Common myeloid progenitor, CD34-positive (primary cell): ENCODE measurements around the gene TMED6.

Source experiments
- CTCF ChIA-PET: fragments of 350-600 bp; sonication (Branson Sonifier 250); formaldehyde crosslinking; loops from one replicate; lab custom pipeline; 2021; ENCODE audit warnings: antibody characterized with exemption; lab: Charles Lee
- POLR2A ChIA-PET: fragments of 350-600 bp; sonication (Branson Sonifier 250); formaldehyde crosslinking; loops from one replicate; lab custom pipeline; 2021; ENCODE audit warnings: antibody characterized with exemption; lab: Charles Lee
- DNase-seq, 3 donors: peaks; one replicate each; pipeline versions ENCODE4 v3.0.0 to v3.0.0-alpha.2; 2013
- H3K27ac ChIP-seq, 2 experiments: 1 replicate in 1 of 2; 2 replicates in 1 of 2; pipeline ENCODE4 v1.7.0; 2013; ENCODE audit warnings: inconsistent platforms in 2 of 2, low read length in 2 of 2, mild to moderate bottlenecking in 2 of 2, low read depth in 1 of 2, moderate library complexity in 1 of 2; ENCODE audit not compliant: severe bottlenecking in 2 of 2, insufficient read depth in 1 of 2, poor library complexity in 1 of 2
- H3K27me3 ChIP-seq, 5 experiments: replicated peaks in 2 of 5; 1 replicate in 3 of 5; 2 replicates in 2 of 5; pipeline versions ENCODE4 v1.6.1 to v1.7.0; 2013; ENCODE audit warnings: low read length in 4 of 5, mild to moderate bottlenecking in 2 of 5, moderate library complexity in 2 of 5, inconsistent platforms in 1 of 5; ENCODE audit not compliant: insufficient read depth in 5 of 5, control insufficient read depth in 4 of 5
- H3K36me3 ChIP-seq, 4 experiments: 1 replicate in 2 of 4; 2 replicates in 2 of 4; pipeline versions ENCODE4 v1.6.1 to v1.7.0; 2013; ENCODE audit warnings: low read length in 3 of 4, control low read depth in 1 of 4, mild to moderate bottlenecking in 1 of 4; ENCODE audit not compliant: control insufficient read depth in 4 of 4, insufficient read depth in 4 of 4
- H3K4me1 ChIP-seq, 4 experiments: 1 replicate in 3 of 4; 2 replicates in 1 of 4; pipeline versions ENCODE4 v1.6.1 to v1.7.1; 2013; ENCODE audit warnings: low read length in 3 of 4, mild to moderate bottlenecking in 3 of 4, control low read depth in 1 of 4, inconsistent platforms in 1 of 4, moderate library complexity in 1 of 4; ENCODE audit not compliant: control insufficient read depth in 4 of 4, insufficient read depth in 4 of 4; ENCODE audit errors: control extremely low read depth in 1 of 4
- H3K4me3 ChIP-seq, 7 experiments: 1 replicate in 4 of 7; 2 replicates in 3 of 7; pipeline versions ENCODE4 v1.5.1 to v1.7.0; 2013; ENCODE audit warnings: mild to moderate bottlenecking in 7 of 7, low read length in 6 of 7, moderate library complexity in 6 of 7, inconsistent platforms in 2 of 7, low read depth in 2 of 7, control low read depth in 1 of 7; ENCODE audit not compliant: insufficient read depth in 4 of 7, control insufficient read depth in 1 of 7; ENCODE audit errors: extremely low read depth in 1 of 7
- H3K9me3 ChIP-seq, 5 experiments: 1 replicate in 4 of 5; 2 replicates in 1 of 5; pipeline versions ENCODE4 v1.6.1 to v1.7.1; 2013; ENCODE audit warnings: low read length in 4 of 5, mild to moderate bottlenecking in 2 of 5, inconsistent platforms in 1 of 5, low read depth in 1 of 5, moderate library complexity in 1 of 5; ENCODE audit not compliant: control insufficient read depth in 4 of 5, insufficient read depth in 2 of 5; ENCODE audit errors: control extremely low read depth in 1 of 5
- WGBS: methylation state at CpG from one replicate; pipeline ENCODE4 v1.1.5; 2013; ENCODE audit not compliant: insufficient coverage; 5-methylcytosine and 5-hydroxymethylcytosine counted together

TMED6 gene

DNA sequence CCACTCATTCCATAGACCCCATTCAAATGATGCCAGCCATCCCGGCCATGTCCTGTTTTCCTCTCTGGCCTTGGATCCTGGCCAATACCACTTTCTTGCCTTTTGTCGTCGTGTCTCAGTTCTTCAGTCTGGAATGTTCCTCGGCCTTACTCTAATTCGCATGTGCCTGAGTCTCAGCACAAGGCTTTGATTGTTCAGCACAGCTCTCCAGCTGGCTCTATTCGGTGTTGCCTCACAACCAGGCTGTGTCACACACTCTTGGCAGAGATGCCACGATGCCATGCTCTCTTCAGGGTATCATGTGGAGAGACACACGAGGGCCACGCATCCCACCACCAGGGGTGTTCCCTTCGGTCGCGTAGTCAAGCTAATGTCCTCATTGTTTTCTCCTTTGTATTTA is 42.3 kb downstream of the TMED6 start:
- Histone ChIP-seq H3K27ac (no peak overlapping the region), H3K9me3 (no peaks in the 10 kb centered on the region), H3K4me1 (peaks cover 3 to 12% (median 8%) of the 10 kb centered on the region in 4 experiments), H3K4me3 (peak overlapping the region in 1 of 7 experiments; percentile 3), H3K36me3 (peaks cover 0 to 10% (median 4%) of the 10 kb centered on the region in 4 experiments), H3K27me3 (no peaks in the 10 kb centered on the region)
- WGBS, result 96% methylated on average over 7 of the region's 12 CpGs
- POLR2A ChIA-PET, result no interaction called here
- CTCF ChIA-PET, result no interaction called here
- no peak for DNase-seq

DNA sequence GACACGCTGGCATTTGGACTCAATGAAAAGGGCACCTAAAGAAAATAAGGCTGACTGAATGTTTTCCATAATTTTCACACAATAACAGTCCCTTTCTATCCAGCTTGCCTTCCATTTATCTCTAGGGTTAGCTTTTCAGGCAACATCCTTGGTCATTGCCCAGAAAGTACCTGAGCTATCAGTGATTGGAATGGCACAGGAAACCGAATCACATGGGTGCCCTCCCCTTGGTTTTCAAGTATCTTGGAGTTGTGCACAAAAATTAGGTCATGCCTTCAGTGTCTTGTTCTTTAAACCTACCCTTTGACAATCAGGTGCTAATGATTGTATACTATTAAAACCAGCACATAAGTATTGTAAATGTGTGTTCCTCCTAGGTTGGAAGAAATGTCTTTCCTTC is 43.7 kb downstream of the TMED6 start:
- ChIA-PET POLR2A (no interaction called here), CTCF (interaction anchor here (0.6 kb wide), 1 partner anchor 800 kb away, joined by 3 read pairs; no protein-coding TSS in a partner anchor)

DNA sequence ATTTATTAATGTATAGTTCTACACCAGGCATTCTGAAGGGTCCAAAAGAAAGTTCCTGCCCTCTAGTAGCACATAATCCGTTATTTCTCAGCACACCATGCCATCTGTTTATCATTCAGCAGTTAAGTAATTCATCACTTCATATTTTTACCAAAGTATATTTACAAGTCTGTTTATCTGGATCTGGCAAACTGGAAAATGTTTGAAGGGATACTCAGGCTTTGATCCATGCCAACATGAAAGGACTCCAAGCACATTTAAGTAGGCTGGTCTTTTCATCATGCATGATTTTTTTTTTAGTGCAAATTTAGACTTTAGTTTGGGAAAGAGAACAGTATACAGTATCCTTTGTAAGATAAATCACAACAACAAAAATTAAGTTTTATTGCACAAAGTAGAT is 44.5 kb downstream of the TMED6 start:
- Histone ChIP-seq H3K4me1 (peaks cover under 1 to 12% (median 7%) of the 10 kb centered on the region in 4 experiments), H3K27ac (no peak overlapping the region), H3K27me3 (no peaks in the 10 kb centered on the region), H3K9me3 (no peaks in the 10 kb centered on the region), H3K4me3 (no peak overlapping the region), H3K36me3 (no peaks in the 10 kb centered on the region)
- POLR2A ChIA-PET, result no interaction called here
- CTCF ChIA-PET, result no interaction called here
- no peak for DNase-seq
- WGBS, result 100% methylated on average over 1 of the region's 1 CpG

More for the DNA sequence above, 43.7 kb downstream of the TMED6 start:
- H3K4me3 ChIP-seq, result no peak overlapping the region
- H3K27ac ChIP-seq, result no peak overlapping the region
- H3K4me1 ChIP-seq, result peaks cover 3 to 15% (median 10%) of the 10 kb centered on the region in 4 experiments
- no peaks in the 10 kb centered on the region for H3K9me3 ChIP-seq
- 100% methylated on average over 1 of the region's 2 CpGs for WGBS
- H3K27me3 ChIP-seq, result no peaks in the 10 kb centered on the region
- H3K36me3 ChIP-seq, result no peaks in the 10 kb centered on the region
- no peak for DNase-seq

DNA sequence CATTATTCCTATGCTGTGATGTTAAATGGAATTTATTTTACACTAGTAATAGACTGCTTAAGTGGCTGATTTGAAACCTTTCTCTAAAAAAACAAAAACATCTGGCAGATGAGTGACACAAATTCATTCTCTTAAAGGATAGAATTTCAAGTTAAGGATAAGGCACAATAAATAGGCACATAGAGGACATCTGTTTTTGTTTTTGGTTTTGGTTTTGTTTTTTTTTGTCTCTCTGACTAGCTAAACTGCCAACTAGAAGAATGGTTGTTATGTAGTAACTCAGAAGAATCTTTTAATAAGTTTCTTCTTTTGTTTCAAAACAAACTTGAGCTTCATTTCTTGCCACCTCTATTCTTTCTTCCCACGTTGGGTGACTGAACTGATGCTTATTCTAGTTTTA is 45.6 kb downstream of the TMED6 start:
- H3K27me3 ChIP-seq, result no peaks in the 10 kb centered on the region
- no CpG with 5 or more reads among the region's 1 CpG for WGBS
- H3K4me3 ChIP-seq, result no peak overlapping the region
- no peak overlapping the region for H3K27ac ChIP-seq
- peaks cover 0 to 8% (median 4%) of the 10 kb centered on the region in 4 experiments for H3K4me1 ChIP-seq
- DNase-seq, result no peak
- no peaks in the 10 kb centered on the region for H3K36me3 ChIP-seq
- POLR2A ChIA-PET, result no interaction called here
- CTCF ChIA-PET, result no interaction called here
- no peaks in the 10 kb centered on the region for H3K9me3 ChIP-seq

DNA sequence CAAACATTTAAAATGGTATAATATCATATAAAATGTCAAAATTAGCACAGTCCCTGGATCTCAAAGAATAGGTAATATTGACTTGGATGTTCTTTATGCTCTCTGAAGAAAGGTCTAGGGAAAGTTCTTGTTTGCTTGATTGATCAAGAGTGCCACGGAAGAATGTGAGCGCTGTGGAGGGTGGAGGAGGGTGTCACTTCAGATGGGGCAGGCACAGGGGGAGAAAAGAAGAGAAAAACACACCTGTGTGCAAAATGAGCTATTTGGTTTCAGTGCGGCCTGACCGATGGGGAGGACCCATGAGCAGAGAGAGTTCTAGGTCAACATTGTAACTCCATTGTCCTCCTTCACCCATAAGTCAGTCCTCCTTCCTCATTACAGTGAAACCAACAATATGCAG is 49.3 kb downstream of the TMED6 start:
- POLR2A ChIA-PET, result interaction anchor here (0.5 kb wide), 1 partner anchor 27 kb away, joined by 3 read pairs; no protein-coding TSS in a partner anchor

DNA sequence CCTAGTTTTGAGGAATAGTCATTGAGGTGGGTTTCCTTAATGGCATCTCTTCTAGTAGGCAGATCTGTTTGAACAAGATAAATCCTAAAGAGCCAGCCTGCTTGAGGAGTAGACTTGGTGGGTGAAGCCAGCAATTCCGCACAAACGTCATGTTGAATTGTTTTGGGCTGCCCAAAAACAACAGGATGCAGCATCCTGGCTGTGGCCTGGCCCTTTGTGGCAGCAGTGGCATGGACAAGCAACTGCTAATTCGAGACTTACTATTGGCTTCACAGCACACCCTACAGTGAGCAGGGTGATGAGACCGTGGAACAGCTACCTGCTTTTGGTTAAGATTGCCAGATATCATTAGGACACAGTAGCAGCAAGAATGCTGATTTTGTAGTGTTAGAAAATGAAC is 49.7 kb downstream of the TMED6 start:
- Histone ChIP-seq H3K36me3 (no peaks in the 10 kb centered on the region), H3K9me3 (no peaks in the 10 kb centered on the region), H3K4me1 (peaks cover 0 to 4% (median 2%) of the 10 kb centered on the region in 4 experiments), H3K27ac (no peak overlapping the region), H3K4me3 (no peak overlapping the region), H3K27me3 (no peaks in the 10 kb centered on the region)
- no peak for DNase-seq
- WGBS, result 97% methylated on average over 4 of the region's 4 CpGs
- ChIA-PET POLR2A (no interaction called here), CTCF (interaction anchor here (0.6 kb wide), 2 partner anchors 151 to 1190 kb away, joined by 3 to 4 read pairs; no protein-coding TSS in a partner anchor)

More for the DNA sequence above, 49.3 kb downstream of the TMED6 start:
- H3K4me1 ChIP-seq, result peaks cover 0 to 4% (median 2%) of the 10 kb centered on the region in 4 experiments
- no peaks in the 10 kb centered on the region for H3K36me3 ChIP-seq
- no peaks in the 10 kb centered on the region for H3K27me3 ChIP-seq
- DNase-seq, result no peak
- no peak overlapping the region for H3K4me3 ChIP-seq
- CTCF ChIA-PET, result interaction anchor here (0.6 to 1.0 kb wide), 3 partner anchors 8 to 1190 kb away, joined by 3 to 4 read pairs (median 3); no protein-coding TSS in a partner anchor
- no peaks in the 10 kb centered on the region for H3K9me3 ChIP-seq
- WGBS, result 100% methylated on average over 4 of the region's 4 CpGs
- H3K27ac ChIP-seq, result no peak overlapping the region

DNA sequence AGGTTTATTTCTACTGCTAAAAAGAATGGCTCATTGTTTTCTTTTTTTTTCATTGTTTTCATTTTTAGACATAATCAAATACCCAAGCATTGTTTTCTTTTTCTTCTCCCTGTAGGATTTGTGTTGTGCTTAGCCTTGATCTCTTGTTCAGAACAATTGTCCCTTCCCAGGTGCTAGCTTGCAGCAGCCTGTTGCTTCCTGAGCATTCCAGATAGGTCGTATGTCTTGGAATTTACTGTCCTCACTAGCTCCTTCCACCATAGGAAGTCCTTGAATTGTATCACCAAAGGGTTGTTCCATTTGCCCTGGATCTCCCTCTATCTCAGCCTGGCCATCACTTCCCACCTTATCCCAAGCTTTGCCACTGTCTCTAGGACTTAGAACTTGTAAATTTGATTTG is 50.4 kb downstream of the TMED6 start:
- H3K27ac ChIP-seq, result no peak overlapping the region
- no peaks in the 10 kb centered on the region for H3K9me3 ChIP-seq
- POLR2A ChIA-PET, result no interaction called here
- WGBS, result 85% methylated on average over 1 of the region's 1 CpG
- H3K27me3 ChIP-seq, result no peaks in the 10 kb centered on the region
- CTCF ChIA-PET, result interaction anchor here (0.6 kb wide), 1 partner anchor 150 kb away, joined by 4 read pairs; no protein-coding TSS in a partner anchor
- DNase-seq, result no peak
- no peak overlapping the region for H3K4me3 ChIP-seq
- H3K4me1 ChIP-seq, result peaks cover 0 to 4% (median 2%) of the 10 kb centered on the region in 4 experiments
- no peaks in the 10 kb centered on the region for H3K36me3 ChIP-seq
